PC-3 (cell line): ENCODE data around the gene ZNF646.

ENCODE experiments used
- EZH2 ChIP-seq: fragments of 300-600 bp; sonication (generic); IDR thresholded peaks from one replicate; pipeline ENCODE4 v1.6.1; 2017; ENCODE audit warnings: antibody characterized with exemption, mild to moderate bottlenecking, low read length; ENCODE audit not compliant: unreplicated experiment
- TF ChIP-seq, protein P1 (sequence below): fragments of 300-600 bp; sonication (generic); conservative IDR thresholded peaks from 2 replicates; pipeline ENCODE4 v1.5.1; 2017; ENCODE audit warnings: antibody characterized with exemption, low read depth, mild to moderate bottlenecking, low read length

DNA sequence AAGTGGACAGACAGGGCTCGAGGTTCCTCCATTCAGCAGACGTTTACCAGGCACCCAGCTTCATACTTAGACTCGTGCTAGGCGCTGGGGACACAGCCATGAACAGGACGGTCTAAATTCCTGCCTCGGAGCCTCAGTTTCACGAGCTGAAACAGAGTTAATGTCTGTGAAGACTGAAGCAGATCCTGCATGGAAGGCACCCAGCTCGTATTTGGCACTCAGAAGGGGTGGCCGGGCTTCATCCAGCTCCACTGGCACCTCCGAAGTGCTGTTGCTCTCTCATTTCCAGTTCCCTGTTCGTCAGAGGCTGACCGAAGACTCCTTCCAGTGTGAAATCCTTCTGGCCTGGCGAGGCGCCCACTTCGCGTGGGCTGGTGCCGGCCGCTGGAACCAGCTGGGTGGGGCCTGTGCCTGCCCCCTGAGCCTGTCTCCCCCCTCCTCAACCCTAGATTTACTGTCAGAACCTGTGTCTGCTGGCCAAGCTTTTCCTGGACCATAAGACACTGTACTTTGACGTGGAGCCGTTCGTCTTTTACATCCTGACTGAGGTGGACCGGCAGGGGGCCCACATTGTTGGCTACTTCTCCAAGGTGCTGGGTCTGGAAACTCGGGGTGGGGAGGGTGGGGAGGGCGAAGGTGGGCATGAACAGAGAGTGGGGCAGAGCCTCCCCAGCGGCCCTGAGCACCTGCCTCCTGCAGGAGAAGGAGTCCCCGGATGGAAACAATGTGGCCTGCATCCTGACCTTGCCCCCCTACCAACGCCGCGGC is 55.5 kb downstream of the ZNF646 start:
- TF ChIP-seq, protein P1, sequence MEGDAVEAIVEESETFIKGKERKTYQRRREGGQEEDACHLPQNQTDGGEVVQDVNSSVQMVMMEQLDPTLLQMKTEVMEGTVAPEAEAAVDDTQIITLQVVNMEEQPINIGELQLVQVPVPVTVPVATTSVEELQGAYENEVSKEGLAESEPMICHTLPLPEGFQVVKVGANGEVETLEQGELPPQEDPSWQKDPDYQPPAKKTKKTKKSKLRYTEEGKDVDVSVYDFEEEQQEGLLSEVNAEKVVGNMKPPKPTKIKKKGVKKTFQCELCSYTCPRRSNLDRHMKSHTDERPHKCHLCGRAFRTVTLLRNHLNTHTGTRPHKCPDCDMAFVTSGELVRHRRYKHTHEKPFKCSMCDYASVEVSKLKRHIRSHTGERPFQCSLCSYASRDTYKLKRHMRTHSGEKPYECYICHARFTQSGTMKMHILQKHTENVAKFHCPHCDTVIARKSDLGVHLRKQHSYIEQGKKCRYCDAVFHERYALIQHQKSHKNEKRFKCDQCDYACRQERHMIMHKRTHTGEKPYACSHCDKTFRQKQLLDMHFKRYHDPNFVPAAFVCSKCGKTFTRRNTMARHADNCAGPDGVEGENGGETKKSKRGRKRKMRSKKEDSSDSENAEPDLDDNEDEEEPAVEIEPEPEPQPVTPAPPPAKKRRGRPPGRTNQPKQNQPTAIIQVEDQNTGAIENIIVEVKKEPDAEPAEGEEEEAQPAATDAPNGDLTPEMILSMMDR = no peak
- TF ChIP-seq EZH2 = no peak
